Fibroblast of skin of back (primary cell): ENCODE measurements around the gene RGS6.

ENCODE experiments used
- DNase-seq: peaks from one replicate; pipeline ENCODE4 v3.0.0-alpha.2; 2013

Gene RGS6

DNA sequence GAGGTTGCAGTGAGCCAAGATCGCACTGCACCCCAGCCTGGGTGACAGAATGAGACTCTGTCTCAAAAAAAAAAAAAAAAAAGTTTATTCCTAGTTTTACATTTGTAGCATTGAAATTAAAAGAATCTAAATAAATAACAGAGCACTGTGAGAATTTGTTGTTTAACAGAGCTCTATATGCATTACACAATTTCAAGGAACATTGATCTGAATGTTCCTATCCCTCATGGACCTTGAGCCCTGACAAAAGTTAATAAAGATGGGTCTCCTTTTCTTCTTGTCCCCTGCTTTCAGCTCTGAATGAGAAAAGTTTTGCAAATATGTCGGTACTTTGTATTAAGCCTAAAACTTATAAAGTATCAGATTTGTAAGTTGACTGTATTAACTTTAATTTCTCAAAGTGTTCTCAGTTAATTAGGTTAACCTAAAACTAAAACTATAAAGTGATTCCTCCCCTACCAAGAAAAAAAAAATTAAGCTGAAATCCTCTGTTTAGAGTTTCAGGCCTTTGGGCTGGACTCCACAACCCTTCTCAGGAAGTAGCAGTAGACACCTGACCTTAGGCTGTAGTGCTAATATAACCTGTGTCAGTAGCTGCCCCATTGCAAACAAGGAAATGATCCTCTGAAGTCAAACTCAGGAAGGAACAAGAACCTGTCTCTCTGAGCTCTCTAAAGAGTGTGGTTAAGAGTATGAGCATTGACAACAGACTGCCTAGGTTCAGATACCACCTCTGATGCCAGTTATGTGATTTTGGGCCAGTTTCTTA, 484.0 kb downstream of the RGS6 start:
- DNase-seq, result no peak

DNA sequence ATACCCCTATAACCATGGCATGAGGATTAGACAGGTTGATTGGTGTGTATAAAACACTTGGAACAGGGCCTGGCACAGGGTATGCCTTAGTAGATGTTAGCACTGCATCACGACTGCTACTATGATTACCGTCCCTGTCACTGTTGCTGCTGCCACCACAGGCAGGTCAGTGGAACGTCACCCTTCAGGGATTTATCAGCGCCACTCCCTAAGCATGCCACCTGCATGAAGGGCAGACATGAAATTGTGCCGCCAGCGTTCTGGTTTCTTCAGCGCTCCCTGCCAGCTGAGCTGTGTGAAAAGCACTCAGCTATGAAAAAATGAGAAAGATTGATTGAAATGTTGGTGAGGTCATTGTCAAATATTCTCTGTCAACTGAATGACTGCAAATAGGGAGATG, 484.7 kb downstream of the RGS6 start:
- DNase-seq, result no peak

DNA sequence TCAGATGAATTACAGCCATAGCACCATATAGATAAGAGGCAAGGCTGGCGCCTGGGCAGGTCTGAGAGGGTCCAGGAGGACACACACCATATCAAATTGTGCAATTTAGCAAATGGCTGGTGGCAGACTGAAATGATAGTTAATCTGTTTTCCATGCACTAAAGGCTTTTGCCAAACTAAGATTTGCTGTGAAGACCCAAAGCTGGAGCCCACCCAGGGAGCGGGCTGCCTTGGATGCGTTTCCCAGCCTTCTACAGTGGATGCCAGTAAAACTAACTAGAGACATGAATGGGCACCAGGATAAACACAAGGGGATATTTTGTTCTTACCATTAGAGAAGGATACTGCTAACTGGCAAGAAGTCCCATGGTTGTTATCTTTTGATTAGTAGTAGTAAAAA, 486.6 kb downstream of the RGS6 start:
- no peak for DNase-seq

DNA sequence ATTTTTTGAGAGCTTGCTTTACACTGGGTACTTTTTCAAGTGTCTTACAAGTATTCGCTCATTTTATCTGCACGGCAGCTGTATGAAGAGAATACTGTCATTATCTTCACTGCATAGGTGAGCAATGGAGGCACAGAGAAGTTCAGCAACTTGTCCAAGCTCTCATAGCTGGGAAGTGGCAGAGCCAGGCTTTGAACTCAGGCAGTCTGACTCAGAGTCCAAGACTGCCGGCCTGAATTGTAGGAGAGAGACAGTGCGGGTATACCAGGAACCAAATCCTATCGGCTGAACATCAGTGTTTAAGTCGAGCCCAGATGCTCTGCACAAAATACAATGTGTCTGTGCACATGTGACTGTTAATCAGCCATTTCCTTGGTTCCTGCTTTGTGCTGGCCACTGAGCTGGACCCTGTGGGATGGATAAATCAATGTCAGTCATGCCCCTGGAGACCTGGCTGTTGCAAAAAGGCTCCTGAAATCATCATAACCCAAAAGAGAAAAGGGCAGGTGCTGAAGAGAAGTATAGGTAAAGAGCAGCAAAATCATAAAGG, 487.1 kb downstream of the RGS6 start:
- DNase-seq, result no peak

DNA sequence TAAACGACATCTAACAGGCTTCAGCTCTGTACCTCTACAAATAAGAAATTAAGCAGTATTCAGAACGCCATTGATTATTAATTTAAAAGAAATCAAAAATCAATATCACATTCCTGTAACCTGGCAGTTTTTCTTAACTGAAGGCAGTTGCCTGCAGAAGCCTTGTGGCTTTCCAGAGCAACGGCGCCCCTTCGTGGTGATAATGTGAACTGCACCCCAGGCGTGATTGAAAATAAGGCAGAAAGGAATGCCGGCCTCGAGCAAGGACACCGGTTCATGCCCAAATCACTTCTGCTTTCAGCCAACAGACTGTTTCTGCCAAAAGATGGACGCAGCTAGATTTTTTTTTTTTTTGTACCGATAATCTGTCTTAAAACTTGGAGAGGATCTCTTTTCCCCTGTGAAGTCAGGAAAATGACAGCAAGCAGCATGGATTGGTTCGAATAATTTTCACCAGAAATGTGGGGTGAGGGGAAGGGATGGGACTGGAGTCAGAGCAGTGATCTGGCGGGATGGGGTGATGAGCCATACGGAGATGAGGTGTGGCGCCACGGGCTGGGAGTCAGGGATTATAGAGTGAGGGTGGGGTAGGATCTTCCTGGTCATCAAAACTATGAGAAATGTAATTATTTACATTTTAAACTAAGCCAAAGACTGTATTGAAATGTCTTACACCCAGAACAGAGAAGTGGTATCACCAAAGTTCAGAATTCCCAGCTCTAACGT, 488.7 kb downstream of the RGS6 start:
- DNase-seq, result peak; percentile 57

DNA sequence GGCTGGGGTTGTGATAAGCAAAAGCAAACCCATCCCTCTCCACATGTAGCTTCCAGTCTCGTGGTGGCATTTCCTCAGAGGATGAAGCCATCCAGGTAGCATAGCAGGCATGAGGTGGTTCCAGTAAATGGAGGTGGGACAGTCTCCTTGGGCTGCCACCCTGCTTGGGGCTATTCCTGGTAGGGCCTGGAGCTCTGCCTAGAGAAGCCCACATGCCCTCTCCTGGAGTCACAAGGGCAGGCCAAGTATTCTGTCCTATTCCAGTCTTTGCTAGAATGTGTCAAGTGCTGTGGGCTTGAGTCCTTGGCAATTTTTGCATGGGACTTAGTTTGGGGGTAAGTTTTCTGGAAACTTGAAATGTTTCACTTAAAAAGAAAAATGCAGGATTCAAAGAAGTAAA, 491.7 kb downstream of the RGS6 start:
- DNase-seq, result no peak

DNA sequence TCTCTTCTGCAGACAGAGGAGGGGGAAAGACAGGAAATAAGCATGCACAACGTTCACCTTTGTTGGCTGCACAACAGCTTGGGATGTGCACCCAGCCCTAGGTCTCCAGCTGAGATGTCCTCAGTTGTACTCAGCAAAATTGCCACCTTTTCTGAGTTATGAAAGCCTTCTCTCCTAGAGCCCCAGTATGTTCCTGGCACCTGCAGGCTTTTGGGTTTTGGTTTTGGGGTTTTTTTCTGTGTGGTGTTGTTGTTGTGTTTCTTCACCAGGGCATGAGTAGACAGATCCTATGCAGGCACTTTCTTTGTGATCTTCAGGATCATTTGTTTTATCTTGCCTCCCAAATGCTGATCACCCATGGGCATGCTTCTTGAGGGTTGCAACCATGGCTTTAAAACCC, 498.2 kb downstream of the RGS6 start:
- no peak for DNase-seq

DNA sequence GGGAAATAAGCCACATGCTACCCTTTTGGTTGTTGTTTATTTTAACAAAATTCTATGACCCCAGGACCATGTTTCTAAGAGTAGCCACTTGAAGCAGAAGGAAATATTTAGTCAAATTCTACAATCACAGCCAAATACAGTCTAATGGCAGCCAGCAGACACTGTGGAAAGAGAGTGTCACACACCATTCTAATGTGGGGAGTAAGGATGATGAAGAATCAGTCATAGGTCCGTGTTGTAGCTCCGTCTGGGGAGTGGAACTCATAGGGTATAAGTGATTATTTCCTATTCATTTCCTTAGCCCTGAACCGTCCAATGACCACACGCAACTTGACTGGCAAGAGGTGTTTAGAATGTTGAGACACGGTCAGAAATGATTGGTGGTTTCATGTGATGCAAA, 500.5 kb downstream of the RGS6 start:
- DNase-seq, result no peak

DNA sequence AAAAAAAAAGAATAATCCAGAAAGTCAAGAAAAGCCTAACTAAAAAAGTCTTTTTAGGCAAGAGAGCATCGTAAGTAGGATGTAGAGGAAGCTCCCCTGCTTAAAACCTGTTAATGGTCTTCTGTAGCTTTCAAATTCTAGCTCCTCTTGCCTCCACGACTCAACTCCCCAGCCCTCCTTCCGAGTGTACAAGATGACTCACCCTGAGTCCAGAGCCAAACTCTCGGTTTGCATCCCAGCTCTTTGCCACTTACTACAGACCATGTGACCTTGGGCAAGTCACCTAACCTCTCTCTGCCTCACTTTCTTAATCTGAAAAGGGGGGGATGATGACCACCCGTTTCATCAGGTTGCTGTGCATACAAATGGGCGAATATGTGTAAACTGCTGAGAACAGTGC, 501.3 kb downstream of the RGS6 start:
- DNase-seq, result peak; percentile 18

DNA sequence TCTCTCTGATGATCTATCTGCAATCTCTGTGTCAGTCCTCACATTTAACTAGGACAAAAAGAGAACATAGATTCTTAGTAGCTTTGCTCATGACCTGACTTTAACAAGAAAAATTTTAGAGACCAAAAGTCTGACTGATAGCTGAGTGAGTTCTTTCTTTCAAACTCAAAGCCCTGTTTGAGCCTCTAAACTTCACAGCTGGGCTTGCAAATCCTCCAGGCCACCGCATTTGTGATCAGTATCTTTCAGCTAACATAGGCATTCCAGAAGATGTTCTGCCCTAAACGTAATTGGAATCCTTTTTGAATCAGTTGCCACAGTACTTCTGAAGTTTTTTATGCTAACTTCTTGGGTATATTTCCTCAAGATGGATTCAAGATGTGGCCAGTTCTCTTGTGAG, 502.6 kb downstream of the RGS6 start:
- no peak for DNase-seq

DNA sequence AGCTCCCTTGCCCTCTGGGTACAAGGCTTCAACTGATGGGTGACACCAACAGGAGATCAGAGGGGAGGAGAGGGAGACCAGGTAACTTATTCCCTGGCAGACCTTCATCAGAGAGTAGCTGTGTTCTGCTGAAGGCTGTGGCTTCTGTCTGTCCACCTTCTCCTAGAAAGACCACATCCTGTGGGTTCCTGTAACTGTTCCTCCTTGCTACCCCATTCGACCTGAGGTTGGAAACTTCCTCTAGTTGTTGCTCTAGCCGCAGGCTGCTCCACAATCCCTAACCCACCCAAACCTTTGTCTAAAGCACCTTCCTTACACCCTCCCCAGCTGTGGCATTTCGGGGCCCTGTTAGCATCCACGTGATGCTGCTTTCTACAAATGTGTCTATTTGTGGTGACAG, 507.5 kb downstream of the RGS6 start:
- DNase-seq, result no peak

DNA sequence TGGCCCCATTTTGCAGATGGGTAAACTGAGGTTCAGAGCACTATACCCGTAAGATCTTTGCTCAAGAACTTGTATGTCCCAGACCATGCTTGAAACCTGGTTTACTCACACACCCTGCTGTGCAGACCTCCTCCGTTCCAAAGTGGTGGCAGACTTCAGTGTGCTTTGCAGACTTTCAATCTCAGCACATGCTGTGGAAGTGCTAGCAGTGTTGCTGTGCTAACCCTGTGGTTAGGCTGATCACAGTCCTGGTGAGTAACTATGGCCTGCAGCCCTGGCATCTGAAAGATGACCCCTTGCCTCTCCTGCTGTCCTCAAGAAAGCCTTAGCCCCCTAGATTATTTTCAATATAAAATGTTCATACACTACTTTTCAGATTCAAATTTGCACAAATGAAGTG, 511.0 kb downstream of the RGS6 start:
- no peak for DNase-seq

DNA sequence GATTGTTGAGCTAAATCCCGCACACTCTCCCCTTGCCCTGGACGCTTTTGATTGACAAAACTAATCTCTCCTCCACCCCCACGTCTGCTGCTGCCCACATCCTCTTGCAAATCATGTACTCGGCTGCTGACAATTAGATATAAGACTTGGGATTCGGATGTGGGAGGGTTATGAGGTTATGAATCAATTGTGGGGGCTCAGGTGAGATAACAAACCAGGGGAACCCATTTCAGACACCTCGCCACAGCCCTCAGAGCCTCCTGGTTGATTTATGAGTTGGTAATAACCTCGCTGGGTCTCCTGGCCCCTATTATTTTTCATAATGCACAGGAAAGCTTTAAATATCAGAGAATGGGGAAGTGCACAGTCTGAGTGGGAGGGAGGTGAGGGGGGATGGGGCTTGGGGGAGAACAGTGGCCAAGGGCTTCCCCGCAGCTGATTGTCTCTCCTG, 511.8 kb downstream of the RGS6 start:
- DNase-seq, result no peak

DNA sequence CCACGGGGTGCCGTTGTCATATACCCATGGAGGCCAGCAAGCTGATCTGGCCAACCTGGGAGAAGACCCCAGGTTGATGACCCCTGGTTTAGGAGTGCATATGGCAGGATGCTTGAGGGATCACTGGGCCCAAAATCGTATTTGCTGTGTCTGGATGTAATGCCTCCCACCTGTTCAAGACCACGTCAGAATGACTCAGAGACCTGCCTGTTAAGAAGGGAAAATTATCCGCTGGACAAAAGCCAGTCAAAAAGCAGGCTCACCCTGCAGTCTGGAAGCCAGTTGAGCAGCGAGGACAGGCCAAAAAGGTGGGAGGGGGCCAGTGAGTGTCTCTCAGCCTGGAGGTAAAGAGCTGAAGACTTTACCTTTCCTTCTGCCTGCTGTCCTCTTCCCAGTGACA, 512.5 kb downstream of the RGS6 start:
- no peak for DNase-seq

DNA sequence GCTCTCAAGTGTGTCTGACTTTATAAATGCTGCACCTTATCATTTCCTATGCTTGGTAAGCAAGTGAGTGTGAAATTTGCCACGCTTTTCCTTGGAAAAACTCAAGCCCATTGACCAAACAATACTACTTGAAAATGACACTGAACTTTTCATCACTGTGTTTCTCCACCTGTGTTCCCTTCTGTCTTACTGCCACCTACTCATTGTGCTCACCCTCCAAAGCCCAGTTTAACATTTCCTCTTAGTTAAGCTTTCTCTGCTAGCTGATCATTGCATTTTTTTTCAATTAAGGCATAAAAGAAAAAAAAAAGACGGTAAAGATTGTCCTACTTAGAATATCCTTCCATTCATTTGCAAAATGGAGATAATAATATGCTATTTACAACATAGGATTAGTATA, 516.0 kb downstream of the RGS6 start:
- DNase-seq, result no peak

DNA sequence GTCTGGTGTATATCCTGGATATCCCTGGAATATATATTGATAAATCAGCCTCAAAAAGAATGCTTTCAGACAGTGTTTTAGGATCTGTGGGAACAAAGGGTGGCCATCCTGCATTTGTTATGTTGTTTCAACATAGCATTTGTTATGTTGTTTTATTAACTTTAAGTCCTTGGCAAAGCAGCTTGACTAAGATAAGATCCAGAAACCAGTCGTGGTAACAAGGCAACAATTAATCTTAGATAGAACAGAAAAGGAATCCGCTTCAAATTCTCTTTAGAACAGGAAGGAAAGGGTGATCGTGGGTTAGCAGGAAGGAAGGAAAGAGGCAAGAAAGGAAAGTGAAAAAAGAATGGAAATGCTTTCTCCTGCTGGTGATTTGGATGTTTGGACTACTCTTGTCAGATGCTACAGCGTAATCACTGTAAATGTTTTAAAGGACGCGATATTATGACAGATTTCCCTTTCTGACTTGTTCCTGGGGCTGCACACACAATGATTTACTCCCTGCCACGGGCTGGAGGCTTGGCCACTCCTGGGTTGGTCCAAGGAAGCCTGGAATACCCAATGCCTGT, 518.3 kb downstream of the RGS6 start:
- DNase-seq, result no peak

DNA sequence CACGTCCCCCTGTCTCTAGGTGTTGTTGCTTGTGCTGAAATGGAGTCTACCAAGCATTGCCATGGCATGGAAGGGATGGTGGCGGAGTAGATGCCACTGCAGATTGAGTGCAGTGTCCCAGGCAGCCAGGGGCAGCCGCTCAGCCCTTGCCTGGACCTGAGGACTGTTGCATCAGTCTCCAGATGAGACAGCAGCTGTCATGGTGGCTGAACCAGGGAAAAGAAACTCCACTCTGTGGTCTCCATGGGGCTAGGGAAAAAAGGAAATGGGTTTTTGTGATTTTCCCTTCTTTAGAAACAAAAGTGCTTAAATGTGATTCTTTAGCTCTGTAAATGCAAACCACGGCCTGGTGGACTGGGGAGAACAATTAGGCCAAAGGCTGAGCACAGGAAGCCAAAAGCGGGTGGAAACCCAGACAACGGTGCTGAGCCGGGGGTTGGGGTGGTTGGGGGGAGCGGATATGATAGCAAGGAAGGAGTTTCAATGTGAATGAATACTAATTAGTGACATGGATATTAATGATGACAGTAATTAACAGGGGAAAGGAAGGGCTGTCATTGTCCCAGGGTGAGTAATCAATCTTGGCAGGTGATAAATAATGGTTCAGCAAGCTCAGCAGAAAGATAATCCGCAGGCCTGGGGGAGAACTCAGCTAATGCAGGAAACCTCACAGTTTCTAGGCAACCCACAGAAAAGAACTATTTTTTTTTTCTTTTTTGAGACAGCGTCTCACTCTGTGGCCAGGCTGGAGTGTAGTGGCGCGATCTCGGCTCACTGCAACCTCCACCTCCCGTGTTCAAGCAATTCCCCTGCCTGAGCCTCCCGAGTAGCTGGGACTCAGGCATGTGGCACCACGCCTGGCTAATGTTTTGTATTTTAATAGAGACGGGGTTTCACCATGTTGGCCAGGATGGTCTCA, 519.1 kb downstream of the RGS6 start:
- DNase-seq, result no peak

DNA sequence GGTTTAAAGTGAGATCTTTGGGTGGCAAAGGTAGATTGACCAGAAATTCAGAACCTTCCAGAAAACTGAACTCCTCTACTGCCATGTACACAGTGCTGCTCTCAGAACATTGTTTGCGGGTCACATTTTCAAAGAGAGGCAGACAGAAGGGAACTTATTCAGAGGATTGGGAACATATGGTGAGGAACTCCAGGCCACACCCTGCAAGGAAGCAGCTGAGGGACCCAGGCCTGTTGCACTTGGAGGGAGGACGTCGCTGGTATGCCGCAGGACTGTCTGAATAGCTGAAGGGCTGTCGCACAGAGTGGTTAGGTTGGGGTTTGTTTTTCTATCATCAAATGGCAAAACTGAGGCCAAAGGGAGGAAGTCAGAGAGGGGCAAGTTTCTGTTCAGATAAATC, 520.5 kb downstream of the RGS6 start:
- DNase-seq, result no peak

DNA sequence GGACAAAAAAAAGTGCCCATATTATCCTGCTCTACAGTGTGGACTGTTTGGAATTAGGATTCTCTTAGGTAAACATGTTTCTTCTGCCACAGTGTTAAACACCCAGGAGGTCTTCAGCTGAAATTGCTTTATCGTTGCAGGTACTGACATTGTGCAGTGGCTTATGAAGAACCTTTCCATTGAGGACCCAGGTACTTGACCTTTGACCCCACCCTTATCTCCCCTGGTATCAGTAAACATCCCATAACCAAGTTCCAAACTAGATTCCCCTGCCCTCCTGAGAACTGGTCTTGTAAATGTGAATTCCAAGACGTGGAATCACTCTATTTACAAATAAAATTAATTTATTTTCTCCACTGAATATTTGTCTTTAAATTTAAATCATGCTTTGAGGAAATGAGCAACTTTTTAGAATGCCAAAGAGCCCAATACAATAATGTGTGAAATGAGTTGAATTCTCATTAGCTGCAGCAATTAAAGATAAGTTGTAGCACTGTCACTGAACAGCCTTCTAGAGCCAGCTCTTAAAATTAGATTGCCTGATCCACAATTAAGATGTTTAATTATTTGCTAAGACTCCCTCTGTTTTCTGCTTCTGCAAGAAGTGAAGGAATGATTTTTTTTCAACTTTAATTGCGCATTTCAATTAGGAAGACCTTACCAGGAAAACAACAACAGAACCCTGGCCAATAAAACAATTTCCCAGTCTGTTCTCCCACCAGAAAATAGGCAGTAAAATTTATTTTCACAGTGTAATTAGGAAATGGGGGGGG, 522.3 kb downstream of the RGS6 start:
- DNase-seq, result no peak

DNA sequence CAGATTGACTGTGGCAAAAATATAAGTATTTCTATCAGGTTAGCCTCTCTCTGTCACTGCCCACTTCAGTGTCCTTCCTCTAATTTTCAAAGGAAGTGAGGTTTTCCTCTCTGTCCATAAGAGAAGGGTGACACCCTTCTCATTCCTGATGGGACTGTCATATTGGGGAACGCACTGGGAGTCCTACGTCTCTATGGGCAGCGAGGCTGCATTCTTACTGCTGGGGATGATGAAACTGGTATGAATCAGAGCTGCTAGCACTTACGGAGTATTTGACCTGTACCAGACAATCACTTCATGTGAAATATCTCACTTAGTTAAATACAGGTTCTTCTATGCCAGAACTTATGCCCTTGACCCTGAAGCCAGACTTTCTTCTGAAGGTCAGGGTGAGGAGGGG, 525.4 kb downstream of the RGS6 start:
- peak; percentile 70 for DNase-seq

DNA sequence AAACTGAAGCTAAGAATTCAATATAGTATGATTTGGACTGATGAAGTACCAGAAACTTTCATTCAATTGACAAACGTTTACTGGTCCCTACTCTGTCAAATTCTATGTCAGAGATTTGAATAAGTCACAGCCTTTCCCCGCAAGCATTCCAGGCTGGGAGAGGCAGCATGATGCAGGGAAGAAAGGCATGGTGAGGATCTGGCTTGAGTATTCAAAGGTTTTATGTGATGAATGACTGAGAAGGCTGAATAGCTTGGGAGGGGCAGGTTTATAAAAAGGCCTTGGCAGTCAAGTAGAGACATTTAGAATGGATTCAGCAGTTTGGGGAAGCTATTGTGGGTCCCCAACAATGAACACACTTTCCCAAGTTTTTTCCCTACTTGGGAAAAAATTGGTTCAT, 529.8 kb downstream of the RGS6 start:
- no peak for DNase-seq
